Skeletal muscle satellite cell (primary cell): ENCODE data around the gene ADGRG2.
"Not testable (repeated sequence)": the region's sequence is repeated elsewhere in the genome, so short reads cannot be mapped to it uniquely, and the experiment has no call there.

Experiments
- H3K27me3 ChIP-seq: 2 replicates; pipeline ENCODE4 v1.7.0; 2013; ENCODE audit warnings: low read length; ENCODE audit not compliant: control insufficient read depth, insufficient read depth
- H3K36me3 ChIP-seq: 2 replicates; pipeline ENCODE4 v1.7.0; 2013; ENCODE audit warnings: mild to moderate bottlenecking, control low read depth, low read length; ENCODE audit not compliant: insufficient read depth
- H3K4me1 ChIP-seq: 2 replicates; pipeline ENCODE4 v1.7.0; 2013; ENCODE audit warnings: low read length; ENCODE audit not compliant: control insufficient read depth, insufficient read depth
- H3K4me2 ChIP-seq: 2 replicates; pipeline ENCODE4 v1.7.0; 2013; ENCODE audit warnings: mild to moderate bottlenecking, low read length
- H3K4me3 ChIP-seq: 2 replicates; pipeline ENCODE4 v1.7.0; 2013; ENCODE audit warnings: low read length
- H3K9ac ChIP-seq: 2 replicates; pipeline ENCODE4 v1.7.0; 2013; ENCODE audit warnings: mild to moderate bottlenecking, low read depth, low read length, moderate library complexity
- H3K9me3 ChIP-seq: replicated peaks from 2 replicates; pipeline ENCODE4 v1.7.0; 2013; ENCODE audit warnings: mild to moderate bottlenecking, control low read depth, low read length

Gene ADGRG2

GRCh38 chrX:18996536-18996935 lies 125.7 kb downstream of the ADGRG2 start:
- Histone ChIP-seq H3K4me3 (no peak overlapping the region), H3K4me2 (no peak overlapping the region), H3K4me1 (peaks cover 30% of the 10 kb centered on the region), H3K27me3 (no peaks in the 10 kb centered on the region), H3K9me3 (no peaks in the 10 kb centered on the region), H3K9ac (no peak overlapping the region), H3K36me3 (no peaks in the 10 kb centered on the region)

GRCh38 chrX:18995221-18995620 lies 127.0 kb downstream of the ADGRG2 start:
- Histone ChIP-seq H3K9ac (peak overlapping the region; percentile 80), H3K27me3 (no peaks in the 10 kb centered on the region), H3K36me3 (no peaks in the 10 kb centered on the region), H3K4me2 (peak overlapping the region; percentile 77), H3K4me3 (peak overlapping the region; percentile 58), H3K9me3 (no peaks in the 10 kb centered on the region), H3K4me1 (peaks cover 30% of the 10 kb centered on the region)

GRCh38 chrX:18994713-18995112 lies 127.6 kb downstream of the ADGRG2 start:
- Histone ChIP-seq H3K9ac (peak overlapping the region; percentile 80), H3K4me2 (peak overlapping the region; percentile 77), H3K4me1 (peaks cover 30% of the 10 kb centered on the region), H3K9me3 (no peaks in the 10 kb centered on the region), H3K36me3 (no peaks in the 10 kb centered on the region), H3K27me3 (no peaks in the 10 kb centered on the region), H3K4me3 (peak overlapping the region; percentile 58)

- Histone ChIP-seq H3K4me1 (peaks cover 24% of the 10 kb centered on the region), H3K9me3 (no peaks in the 10 kb centered on the region), H3K36me3 (no peaks in the 10 kb centered on the region), H3K9ac (no peak overlapping the region), H3K4me3 (no peak overlapping the region), H3K27me3 (no peaks in the 10 kb centered on the region), H3K4me2 (no peak overlapping the region)
These were observed 129.4 kb downstream of the ADGRG2 start for GRCh38 chrX:18992829-18993228.

- H3K4me2 ChIP-seq: peak overlapping the region; percentile 82
- H3K9ac ChIP-seq: peak overlapping the region; percentile 85
- no peaks in the 10 kb centered on the region for H3K36me3 ChIP-seq
- H3K4me1 ChIP-seq: peaks cover 10% of the 10 kb centered on the region
- no peaks in the 10 kb centered on the region for H3K9me3 ChIP-seq
- H3K4me3 ChIP-seq: peak overlapping the region; percentile 78
- H3K27me3 ChIP-seq: no peaks in the 10 kb centered on the region
These were observed 137.2 kb downstream of the ADGRG2 start for GRCh38 chrX:18985186-18985435.

- Histone ChIP-seq H3K4me1 (peaks cover 10% of the 10 kb centered on the region), H3K9me3 (no peaks in the 10 kb centered on the region), H3K9ac (peak overlapping the region; percentile 85)
These were observed 137.7 kb downstream of the ADGRG2 start for GRCh38 chrX:18984381-18985185.

GRCh38 chrX:18983666-18984380 lies 138.4 kb downstream of the ADGRG2 start, which contains the start of gene PHKA2:
PHKA2 (minus strand) TSS chrX:18984114; CDS start chrX:18983932, 182 bp downstream.
- peaks cover 10% of the 10 kb centered on the region for H3K4me1 ChIP-seq
- H3K4me2 ChIP-seq: peak within 1 kb of the TSS; percentile 82

More at GRCh38 chrX:18984381-18985185, 137.7 kb downstream of the ADGRG2 start:
- H3K36me3 ChIP-seq: no peaks in the 10 kb centered on the region
- H3K4me3 ChIP-seq: peak overlapping the region; percentile 78
- peak overlapping the region; percentile 82 for H3K4me2 ChIP-seq
- no peaks in the 10 kb centered on the region for H3K27me3 ChIP-seq

GRCh38 chrX:18981124-18981807 lies 141.0 kb downstream of the ADGRG2 start:
- Histone ChIP-seq H3K4me1 (peaks cover 10% of the 10 kb centered on the region), H3K9ac (no peak overlapping the region), H3K27me3 (no peaks in the 10 kb centered on the region), H3K36me3 (no peaks in the 10 kb centered on the region), H3K9me3 (no peaks in the 10 kb centered on the region), H3K4me2 (no peak overlapping the region), H3K4me3 (no peak overlapping the region)

More at GRCh38 chrX:18983666-18984380, 138.4 kb downstream of the ADGRG2 start, which contains the start of gene PHKA2:
- Histone ChIP-seq H3K36me3 (no peaks in the 10 kb centered on the region), H3K9ac (peak within 1 kb of the TSS; percentile 85), H3K27me3 (no peaks in the 10 kb centered on the region), H3K4me3 (peak within 1 kb of the TSS; percentile 78), H3K9me3 (no peaks in the 10 kb centered on the region)

- not testable (repeated sequence) for H3K4me3 ChIP-seq, H3K4me2 ChIP-seq, H3K9ac ChIP-seq, H3K27me3 ChIP-seq, H3K36me3 ChIP-seq, H3K4me1 ChIP-seq, H3K9me3 ChIP-seq
These were observed 142.0 kb downstream of the ADGRG2 start for GRCh38 chrX:18980262-18980661.

GRCh38 chrX:18974993-18975392 lies 147.3 kb downstream of the ADGRG2 start:
- no peaks in the 10 kb centered on the region for H3K9me3 ChIP-seq
- H3K9ac ChIP-seq: no peak overlapping the region
- no peaks in the 10 kb centered on the region for H3K36me3 ChIP-seq
- no peaks in the 10 kb centered on the region for H3K27me3 ChIP-seq
- no peaks in the 10 kb centered on the region for H3K4me1 ChIP-seq
- no peak overlapping the region for H3K4me3 ChIP-seq
- no peak overlapping the region for H3K4me2 ChIP-seq

GRCh38 chrX:18973527-18974192 lies 148.6 kb downstream of the ADGRG2 start:
- H3K9ac ChIP-seq: no peak overlapping the region
- H3K4me1 ChIP-seq: no peaks in the 10 kb centered on the region
- no peak overlapping the region for H3K4me2 ChIP-seq
- H3K9me3 ChIP-seq: no peaks in the 10 kb centered on the region
- no peaks in the 10 kb centered on the region for H3K27me3 ChIP-seq
- no peaks in the 10 kb centered on the region for H3K36me3 ChIP-seq
- H3K4me3 ChIP-seq: no peak overlapping the region
